Activated T-cell treated with anti-CD3 and anti-CD28 coated beads for 24 hours (primary cell): ENCODE measurements around the gene EYS.

Source experiments
- DNase-seq: peaks from one replicate; pipeline ENCODE4 v3.0.0-alpha.2; 2020; ENCODE audit warnings: low read depth

Gene EYS

DNA sequence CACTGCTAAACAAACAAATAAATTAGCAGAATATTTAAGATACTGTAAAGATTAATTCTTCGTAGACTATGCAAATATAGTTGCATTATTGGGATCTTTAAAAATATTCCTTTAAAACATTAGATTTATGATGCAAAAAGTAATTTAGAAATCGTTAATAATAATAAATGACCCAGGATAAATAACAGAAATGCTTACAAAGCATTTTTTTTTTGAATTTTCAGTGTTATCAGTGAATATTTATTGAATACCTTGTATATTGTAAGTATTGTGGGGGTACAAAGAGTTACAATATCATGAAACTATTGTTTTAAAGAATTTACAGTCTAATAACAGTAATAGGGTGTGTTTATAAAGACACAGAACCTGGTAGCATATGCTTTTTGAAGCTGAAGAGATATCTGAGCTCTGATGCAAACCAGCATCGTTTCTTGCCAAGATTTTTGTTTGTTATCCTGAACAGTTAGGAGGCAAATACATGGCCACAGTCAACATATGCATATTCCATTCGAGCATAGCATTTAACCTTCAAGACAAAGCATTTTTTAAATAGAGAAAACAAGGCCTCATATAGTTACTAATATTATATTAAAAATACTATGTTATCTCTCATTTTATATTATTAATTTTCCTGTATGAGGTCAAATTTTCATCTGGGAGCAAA, 1584.2 kb downstream of the EYS start:
- DNase-seq: no peak

DNA sequence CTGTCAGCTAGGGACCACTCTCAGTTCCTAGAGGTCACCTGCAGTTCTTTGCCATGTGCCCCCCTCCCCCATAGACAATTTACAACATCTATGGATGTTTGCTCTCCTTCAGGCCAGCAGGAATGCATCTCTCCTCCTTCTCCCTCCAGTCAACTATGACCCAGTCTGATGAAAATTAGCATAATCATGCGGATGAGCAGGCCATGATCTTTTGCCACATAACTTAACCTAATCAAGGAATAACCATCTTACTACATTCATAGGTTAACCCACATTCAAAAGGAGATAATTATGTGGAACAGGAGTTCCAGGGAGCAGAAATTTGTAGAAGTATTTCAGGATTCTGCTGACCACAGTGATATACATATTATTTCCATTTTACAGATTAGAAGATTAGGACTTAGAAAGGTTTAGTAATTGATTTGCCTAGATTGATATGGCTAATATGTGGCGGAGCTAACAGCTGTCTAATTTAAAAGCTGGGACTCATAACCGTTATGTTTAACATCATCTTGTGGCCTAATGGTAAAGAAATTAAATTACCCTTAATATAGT, 1585.9 kb downstream of the EYS start:
- no peak for DNase-seq

DNA sequence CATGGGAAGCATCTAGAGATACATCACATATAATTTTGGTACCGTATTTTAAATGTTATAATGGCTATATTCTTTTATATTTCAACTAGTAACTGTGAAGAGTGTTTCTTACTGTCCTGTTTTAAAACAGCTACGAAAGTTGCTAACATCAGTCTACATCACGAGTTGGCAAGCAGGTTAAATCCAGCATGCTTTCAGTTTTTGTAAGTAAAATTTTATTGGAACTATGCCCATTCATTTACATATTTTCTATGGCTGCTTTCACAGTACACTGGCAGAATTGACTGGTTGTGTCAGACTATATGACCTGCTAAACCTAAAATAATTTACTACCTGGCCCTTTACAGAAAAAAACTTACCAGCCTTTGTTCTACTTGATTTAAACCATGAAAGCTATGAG, 1593.3 kb downstream of the EYS start:
- DNase-seq: no peak

DNA sequence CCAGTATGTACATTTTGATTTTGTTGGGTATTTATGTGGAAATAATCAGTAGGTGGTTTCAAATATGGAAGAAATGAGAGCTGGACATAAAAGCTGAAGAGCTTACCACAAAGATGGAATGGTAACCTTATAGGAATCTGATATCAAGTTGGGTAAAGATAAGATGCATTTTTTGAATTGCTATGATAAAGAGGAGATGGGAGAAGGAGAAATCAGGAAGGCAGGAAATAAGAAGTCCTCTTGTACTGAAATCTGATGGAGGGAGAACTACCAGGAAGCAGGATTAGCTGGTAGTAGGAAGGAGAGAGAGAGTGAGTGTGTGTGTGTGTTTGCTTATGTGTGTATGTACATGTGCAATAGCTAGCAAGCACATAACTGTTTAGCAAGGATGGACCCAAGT, 1603.0 kb downstream of the EYS start:
- no peak for DNase-seq

DNA sequence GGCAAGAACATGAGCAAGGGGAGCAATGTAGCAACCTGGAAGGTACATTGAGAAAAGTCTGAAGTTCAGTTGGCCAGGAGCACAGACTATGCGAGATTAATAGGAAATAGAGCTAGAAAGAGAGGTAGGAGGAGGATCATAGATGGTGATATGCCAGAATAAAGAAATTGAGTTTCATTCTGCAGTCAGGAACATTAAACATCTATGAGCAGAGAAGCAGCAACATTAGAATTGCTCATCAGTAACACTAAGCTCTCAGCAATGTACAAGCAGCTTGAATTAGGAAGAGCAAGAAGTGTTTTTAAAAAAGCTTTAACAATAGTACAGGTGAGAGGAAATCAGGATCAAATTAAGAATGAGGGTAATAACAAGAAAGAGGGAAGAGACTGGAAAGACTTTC, 1603.5 kb downstream of the EYS start:
- no peak for DNase-seq

DNA sequence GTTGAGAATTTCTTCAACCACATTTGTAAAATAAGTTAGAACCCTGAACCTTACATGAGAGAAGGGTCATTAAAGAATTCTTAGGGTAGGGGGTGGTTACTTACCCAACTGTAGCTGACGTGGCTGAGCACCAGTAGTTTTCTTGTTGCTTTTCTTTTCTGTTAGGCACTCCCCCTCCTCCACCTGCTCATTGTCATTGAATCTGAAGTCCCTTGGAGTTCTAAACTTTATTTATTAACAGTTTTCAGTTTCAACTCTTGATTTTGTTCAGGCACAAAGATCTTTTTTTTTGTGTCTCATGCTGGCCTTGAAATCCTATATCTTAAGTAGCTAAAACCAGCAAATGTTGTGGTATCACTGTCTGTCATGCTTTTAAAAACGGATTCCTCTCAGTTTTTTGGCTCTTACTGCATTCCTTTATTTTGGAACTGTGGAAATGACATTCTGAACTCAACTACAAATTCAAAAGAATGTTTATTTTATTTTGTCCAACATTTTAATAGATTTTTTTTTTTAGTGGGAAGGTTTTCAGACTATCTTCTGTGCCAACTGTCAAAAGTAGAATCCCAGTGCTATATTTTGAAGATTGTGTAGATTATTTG, 1606.2 kb downstream of the EYS start:
- no peak for DNase-seq

DNA sequence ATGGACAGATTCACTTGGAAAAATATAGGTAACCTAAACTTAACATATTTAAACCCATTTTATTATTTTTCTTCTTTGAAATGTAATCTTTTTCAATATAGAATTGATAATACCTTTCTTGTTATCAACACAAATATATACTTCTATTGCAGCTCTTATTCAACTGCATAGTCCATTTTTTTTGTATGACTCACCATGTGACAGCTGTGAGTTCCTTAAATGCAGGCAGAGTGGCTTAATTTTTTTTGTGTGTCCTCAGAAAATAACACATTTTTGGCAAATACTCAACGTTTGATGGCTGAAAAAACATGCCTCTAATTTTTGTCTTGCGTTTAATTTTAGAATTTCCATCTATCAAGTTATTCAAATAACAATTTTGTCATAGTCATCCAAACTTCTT, 1616.7 kb downstream of the EYS start:
- DNase-seq: no peak

DNA sequence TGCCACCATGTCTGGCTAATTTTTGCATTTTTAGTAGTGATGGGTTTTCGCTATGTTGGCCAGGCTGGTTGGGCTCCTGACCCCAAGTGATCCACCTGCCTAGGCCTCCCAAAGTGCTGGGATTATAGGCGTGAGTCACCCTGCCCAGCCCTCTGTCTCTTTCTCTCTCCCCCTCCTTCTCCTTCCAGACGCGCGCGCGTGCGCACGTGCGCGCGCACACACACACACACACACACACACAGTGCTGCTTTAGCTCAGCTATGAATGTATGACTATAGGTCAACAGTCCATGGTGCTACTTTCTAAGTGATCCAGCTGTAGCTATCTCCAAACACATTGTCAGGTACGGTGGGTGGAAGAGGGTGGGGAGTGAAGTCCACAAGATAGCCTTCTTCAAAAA, 1621.9 kb downstream of the EYS start:
- no peak for DNase-seq

DNA sequence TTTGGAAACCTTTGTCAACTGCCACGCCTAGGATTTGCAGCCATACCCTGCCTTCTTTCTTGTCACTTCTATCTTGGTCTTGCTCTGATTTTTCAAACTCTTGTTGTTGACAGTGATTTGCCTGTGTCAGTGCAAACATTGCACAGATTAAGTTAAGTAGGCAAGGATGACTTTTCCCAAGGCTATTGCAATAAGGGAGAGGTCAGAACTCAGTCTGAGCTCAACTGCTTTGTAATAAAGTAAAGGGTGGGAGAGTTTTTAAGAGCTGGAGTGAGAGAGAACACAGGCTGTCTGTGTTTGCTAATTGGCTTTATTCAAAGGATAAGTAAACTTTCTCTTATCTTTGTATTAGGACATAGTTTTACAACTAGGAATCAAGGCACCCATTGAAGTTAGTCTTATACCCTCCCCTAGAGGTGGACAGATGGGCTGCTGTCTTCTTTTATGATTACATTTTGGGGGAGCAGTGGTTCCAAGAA, 1622.8 kb downstream of the EYS start:
- DNase-seq: no peak

DNA sequence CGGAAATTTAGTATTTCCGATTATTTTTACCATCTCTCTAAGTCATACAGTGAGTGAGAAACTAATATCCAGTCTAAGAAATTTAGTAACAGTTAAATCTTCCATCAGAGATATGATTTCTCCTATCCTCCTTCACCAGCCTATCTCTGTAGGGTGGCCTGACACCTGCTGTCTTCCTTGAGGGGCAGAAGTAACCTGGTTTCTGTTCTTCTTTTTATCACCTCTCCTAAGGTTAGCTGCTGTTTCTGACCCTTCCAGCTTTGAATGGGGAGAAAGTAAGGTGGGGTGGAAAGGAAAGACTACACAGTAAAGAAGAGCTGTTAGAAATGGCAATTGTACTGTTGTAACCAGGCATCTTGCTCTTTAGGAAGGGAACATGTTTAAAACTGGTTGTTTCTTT, 1623.8 kb downstream of the EYS start:
- DNase-seq: no peak

DNA sequence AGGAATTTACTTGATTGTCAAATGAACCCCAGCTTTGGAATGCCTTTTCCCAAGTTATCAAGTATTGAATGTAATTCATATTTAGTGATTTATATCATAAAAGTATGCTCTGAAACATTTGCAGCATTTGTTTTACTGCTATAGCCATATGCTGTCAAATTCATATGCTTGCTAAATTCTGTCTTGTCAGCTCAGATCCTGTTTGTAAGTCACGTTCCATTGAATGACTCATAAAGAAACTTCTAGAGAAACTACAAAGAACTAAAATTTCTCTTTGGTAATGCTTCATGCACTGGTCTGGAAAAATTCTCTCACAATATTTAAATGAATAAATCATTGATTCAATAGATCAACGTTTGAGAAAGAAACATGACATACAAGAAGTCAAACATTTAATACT, 1625.6 kb downstream of the EYS start:
- DNase-seq: no peak

DNA sequence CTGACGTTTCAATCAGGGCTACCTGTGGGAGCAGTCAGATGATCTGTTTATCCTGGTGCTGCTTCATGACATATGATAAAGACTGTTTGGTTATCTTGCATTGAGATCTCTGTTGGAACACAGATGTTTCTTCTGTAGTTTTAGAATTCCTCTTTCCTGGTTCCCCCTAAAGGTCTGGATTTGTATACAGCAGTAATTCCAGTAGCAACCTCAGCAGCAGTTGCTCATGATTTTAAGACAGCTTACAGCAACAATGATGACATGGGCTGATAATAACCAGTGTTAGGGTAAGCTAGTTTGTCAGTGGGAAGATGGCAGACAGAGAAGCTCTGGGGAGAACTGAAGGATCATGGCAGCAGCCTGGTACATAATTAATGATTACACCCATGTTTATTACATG, 1632.0 kb downstream of the EYS start:
- no peak for DNase-seq

DNA sequence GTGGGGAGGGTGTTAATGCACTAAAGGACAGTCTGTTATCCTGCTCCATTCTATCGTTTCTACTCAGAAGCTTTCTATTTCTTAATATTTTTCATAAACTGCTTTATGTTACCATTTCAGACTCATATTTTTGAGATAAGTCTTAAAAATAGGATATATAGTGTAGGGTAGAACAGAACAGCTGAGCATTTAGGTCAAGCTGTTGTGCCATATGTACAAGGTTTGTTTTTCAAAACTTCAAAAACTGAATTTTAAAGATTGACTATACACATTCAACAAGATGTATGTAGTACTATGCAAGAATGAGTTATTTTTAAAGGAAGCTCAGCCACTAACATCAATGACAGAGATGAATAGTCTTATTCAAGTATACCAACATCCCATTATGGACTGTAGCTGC, 1634.3 kb downstream of the EYS start:
- no peak for DNase-seq

DNA sequence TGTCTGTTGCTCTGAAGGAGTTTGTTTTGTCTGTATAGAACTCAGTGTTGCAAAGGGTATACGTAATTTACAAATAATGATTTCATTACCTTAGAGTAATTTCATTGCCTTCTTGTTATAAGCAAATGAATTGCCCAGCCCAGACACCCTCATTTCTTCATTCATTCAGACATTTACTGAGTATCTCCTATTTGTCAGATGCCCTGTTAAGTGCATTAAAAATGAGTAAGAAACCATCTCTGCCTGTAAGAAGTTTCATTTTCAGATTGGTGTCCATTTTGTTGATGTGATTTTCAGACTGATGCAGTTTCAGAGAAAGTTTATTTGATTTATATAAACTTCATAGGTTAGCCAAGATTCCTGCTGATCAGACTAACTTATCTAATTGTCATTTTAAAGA, 1642.1 kb downstream of the EYS start:
- DNase-seq: no peak

DNA sequence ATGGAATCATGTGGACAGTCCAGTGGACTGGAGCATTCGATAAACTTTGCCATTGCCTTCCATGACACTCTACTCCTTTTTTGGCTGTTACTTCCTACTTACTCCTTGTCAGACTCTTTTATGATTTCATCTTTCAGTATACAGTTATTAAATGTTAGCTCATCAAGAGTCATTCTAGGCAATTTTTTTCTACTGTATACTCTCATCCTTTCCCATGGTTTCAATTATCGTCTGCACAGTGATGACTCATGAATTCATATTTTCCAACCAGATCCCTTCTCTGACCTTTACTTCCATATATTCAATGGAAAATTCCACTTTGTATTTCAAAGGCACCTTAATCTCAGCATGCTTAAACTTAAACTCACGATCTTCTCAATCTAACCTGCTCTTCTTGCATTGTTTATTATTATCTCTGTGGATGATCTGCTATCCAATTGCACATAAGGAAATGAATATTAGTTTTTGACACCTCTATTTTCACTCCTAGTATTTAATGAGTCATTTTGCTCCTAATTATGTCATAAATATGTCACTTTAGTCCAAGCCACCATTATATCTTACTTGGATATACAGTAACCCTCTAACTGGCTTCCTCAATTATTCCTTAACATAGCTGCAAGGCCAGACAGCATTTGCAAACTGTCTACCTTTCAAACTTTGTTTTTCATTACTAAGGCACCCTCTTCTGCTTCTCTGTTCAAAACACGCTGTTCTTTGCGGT, 1643.9 kb downstream of the EYS start:
- DNase-seq: no peak

DNA sequence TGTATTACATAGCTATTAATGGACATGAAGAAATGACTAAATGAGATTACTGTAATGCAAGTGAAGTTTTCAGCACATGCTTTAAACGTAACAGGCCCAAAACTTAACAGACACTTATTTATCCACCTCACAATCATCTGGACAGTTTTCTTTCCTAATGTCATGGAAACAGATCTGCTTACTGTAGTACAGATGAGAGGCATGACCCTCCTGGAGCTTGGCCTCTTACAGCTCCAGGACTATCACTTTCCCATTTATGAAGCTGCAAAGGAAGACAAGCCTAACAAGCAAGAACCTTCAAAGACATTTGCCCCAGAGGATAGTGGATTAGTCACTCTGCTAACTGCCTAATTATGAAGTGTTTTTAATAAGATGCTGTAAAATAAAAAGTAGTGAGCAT, 1652.2 kb downstream of the EYS start:
- no peak for DNase-seq

DNA sequence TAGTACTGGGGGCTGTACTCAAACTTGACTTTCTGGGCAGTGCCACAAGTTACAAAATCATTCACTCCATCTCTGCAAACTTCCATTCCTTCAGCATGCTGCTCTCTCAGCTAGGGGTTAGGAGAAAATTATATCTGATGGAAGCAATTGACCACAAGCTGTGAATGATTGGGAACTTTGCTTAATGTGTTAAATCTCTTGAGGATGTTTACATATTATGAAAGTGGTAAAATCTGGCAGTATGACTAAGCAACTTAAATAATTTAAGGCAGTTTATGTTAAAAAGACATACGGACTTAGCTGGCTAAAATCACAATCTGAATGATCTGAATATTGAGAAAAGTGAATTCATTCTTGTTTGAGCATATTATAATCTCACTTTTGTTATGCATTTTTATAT, 1656.4 kb downstream of the EYS start:
- no peak for DNase-seq

DNA sequence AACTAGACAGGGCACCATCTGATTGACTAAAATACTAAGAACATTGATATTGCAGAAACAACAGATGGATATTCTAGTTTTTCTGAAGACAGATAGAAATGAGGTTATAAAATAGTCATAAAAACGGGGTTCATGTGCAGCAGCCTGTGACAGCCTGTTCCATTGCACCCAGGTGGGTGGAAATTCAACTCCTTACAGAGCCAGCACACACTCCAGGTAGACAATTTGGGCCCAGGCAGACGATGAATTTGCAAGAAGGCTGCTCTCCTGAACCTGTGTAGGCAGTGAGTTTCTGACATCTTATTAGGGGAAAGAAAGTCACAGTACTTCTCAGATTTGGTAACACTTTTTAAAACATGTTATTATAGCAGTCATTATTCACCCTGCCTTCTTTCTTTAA, 1657.3 kb downstream of the EYS start:
- no peak for DNase-seq

DNA sequence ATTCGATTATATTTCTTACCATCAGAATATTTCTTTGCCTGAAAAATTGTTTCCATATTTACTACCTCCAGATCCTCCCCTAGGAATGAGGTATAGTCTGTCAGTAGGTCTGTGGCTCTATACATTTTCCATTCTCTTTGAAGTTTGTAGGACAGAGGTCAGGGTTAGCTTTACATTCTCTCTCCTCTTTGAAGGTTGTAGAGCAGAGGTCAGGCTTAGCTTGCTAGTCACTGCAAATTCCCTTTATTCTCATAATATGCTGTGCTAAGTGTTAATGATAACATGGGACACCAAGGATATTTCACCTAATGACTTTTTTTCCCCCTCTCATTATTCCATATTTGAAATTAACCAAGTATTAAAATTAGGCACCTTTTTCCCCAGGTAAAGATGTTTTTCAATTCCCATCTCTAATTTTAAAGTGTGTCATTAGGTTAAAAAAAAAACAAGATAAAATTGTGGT, 1660.2 kb downstream of the EYS start:
- DNase-seq: no peak

DNA sequence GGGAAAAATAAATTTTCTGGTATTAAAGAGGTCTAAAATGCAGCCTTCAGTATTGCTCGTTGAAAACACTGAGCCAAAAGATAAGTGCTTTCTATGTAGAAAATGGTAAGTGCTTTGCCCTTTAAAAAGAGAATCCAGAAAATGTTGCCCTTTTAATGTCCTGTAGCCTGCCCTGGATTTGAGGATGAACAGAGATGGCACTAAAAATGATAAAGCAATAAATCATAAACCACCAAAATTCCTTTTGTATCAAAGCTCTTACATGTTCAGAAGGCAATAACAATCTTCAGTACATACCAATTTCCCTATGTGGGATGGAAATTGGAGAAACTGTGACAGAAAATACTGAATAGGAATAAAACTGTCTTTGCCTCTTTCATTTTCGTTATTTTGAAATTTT, 1665.7 kb downstream of the EYS start:
- DNase-seq: no peak

DNA sequence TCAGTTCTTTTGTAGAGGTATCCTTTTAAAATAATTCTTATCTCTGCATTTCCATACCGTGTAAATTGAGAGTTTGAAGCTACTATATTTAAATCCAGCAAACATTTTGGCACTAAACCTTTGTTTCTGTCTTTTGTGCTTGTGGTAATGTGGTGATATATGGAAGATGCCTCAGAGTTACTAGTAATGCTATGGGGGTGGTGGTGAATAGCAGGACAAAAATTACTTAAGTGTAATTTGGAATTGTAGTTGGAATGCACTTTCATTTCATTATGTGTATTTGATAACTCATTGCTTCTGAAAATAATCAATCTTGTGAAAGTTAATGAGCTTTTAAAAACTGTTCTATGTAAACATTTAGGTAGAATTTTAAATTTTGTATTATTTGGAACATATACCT, 1666.9 kb downstream of the EYS start:
- DNase-seq: no peak

DNA sequence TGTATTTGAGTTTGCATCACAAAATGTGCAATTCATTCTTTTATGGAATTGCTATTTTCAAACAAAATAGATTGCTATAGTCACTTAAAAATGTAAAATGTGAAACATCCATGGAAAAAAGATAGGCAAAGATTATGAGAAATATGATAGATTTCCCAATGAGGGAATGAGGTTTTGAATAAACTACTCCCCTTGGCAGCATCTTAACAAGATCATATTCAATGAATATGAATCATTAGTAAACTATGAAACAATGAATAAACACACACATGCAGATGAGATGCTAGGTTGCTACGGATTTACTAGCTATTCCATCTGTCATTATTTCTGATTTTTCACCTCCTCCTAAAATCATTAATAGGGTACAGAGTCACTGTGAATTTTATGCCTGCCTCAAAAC, 1669.6 kb downstream of the EYS start:
- DNase-seq: no peak
